Mesenchymal stem cell (in vitro differentiated cells and primary cell): ENCODE measurements around the gene MYO1D.
A peak's percentile ranks its signal among the peaks of the same experiment; 100 is the strongest.
"Not testable (repeated sequence)": the region's sequence is repeated elsewhere in the genome, so short reads cannot be mapped to it uniquely, and the experiment has no call there.

Experiments
- DNase-seq: peaks from one replicate; pipeline ENCODE4 v3.0.0-alpha.2; 2013
- H2AFZ ChIP-seq: one replicate; pipeline ENCODE4 v1.6.1; 2013; ENCODE audit warnings: low read depth, mild to moderate bottlenecking, control low read depth, inconsistent platforms, low read length, moderate library complexity
- H2AK5ac ChIP-seq: 2 replicates; pipeline ENCODE4 v1.6.1; 2013; ENCODE audit warnings: low read length, moderate library complexity, mild to moderate bottlenecking, inconsistent platforms; ENCODE audit not compliant: severe bottlenecking
- H2BK120ac ChIP-seq: one replicate; pipeline ENCODE4 v1.6.1; 2013; ENCODE audit warnings: low read depth, mild to moderate bottlenecking, inconsistent platforms, low read length, moderate library complexity
- H2BK12ac ChIP-seq, 2 experiments: one replicate each; pipeline ENCODE4 v1.6.1; 2013; ENCODE audit warnings: inconsistent platforms in 2 of 2, low read length in 2 of 2, mild to moderate bottlenecking in 2 of 2, moderate library complexity in 2 of 2, control low read depth in 1 of 2
- H2BK15ac ChIP-seq: one replicate; pipeline ENCODE4 v1.6.1; 2013; ENCODE audit warnings: mild to moderate bottlenecking, low read depth, inconsistent platforms; ENCODE audit not compliant: poor library complexity, severe bottlenecking
- H2BK5ac ChIP-seq: 2 replicates; pipeline ENCODE4 v1.6.1; 2013; ENCODE audit warnings: low read depth, mild to moderate bottlenecking, low read length, control low read depth, inconsistent platforms; ENCODE audit not compliant: poor library complexity, severe bottlenecking
- H3K14ac ChIP-seq, 2 experiments: one replicate each; pipeline ENCODE4 v1.6.1; 2013; ENCODE audit warnings: inconsistent platforms in 2 of 2, low read length in 2 of 2, control low read depth in 1 of 2, mild to moderate bottlenecking in 1 of 2, moderate library complexity in 1 of 2
- H3K18ac ChIP-seq, 2 experiments: one replicate each; pipeline ENCODE4 v1.6.1; 2013; ENCODE audit warnings: inconsistent platforms in 2 of 2, low read length in 2 of 2, control low read depth in 1 of 2, low read depth in 1 of 2, mild to moderate bottlenecking in 1 of 2
- H3K23ac ChIP-seq, 2 experiments: one replicate each; pipeline ENCODE4 v1.6.1; 2013; ENCODE audit warnings: inconsistent platforms in 2 of 2, low read length in 2 of 2, mild to moderate bottlenecking in 2 of 2, moderate library complexity in 2 of 2, control low read depth in 1 of 2
- H3K27ac ChIP-seq: 2 replicates; pipeline ENCODE4 v1.5.1; 2013; ENCODE audit warnings: mild to moderate bottlenecking, moderate library complexity, low read length, control low read depth, inconsistent platforms; ENCODE audit not compliant: poor library complexity, severe bottlenecking
- H3K27me3 ChIP-seq, 2 experiments: 2 replicates each; pipeline versions ENCODE4 v1.6.1 to v1.7.0; 2013; ENCODE audit warnings: low read length in 2 of 2, mild to moderate bottlenecking in 2 of 2, moderate library complexity in 2 of 2, control low read depth in 1 of 2, inconsistent platforms in 1 of 2; ENCODE audit not compliant: control insufficient read depth in 1 of 2, insufficient read depth in 1 of 2
- H3K36me3 ChIP-seq, 2 experiments: 2 replicates each; pipeline versions ENCODE4 v1.6.1 to v1.7.0; 2013; ENCODE audit warnings: low read length in 2 of 2, control low read depth in 1 of 2, inconsistent platforms in 1 of 2, low read depth in 1 of 2, mild to moderate bottlenecking in 1 of 2; ENCODE audit not compliant: insufficient read depth in 2 of 2, control insufficient read depth in 1 of 2
- H3K4ac ChIP-seq, 2 experiments: one replicate each; pipeline ENCODE4 v1.6.1; 2013; ENCODE audit warnings: inconsistent platforms in 2 of 2, low read length in 2 of 2, mild to moderate bottlenecking in 2 of 2, moderate library complexity in 2 of 2, control low read depth in 1 of 2, low read depth in 1 of 2
- H3K4me1 ChIP-seq: 2 replicates; pipeline ENCODE4 v1.6.1; 2013; ENCODE audit warnings: low read depth, low read length, control low read depth; ENCODE audit not compliant: control insufficient read depth, insufficient read depth
- H3K4me2 ChIP-seq: 2 replicates; pipeline ENCODE4 v1.6.1; 2013; ENCODE audit warnings: low read length, mild to moderate bottlenecking, inconsistent platforms; ENCODE audit not compliant: poor library complexity, severe bottlenecking
- H3K4me3 ChIP-seq, 2 experiments: 2 replicates each; pipeline versions ENCODE4 v1.5.1 to v1.7.0; 2013; ENCODE audit warnings: low read length in 2 of 2, mild to moderate bottlenecking in 2 of 2, control low read depth in 1 of 2, low read depth in 1 of 2; ENCODE audit not compliant: insufficient read depth in 1 of 2
- H3K79me1 ChIP-seq: replicated peaks from 2 replicates; pipeline ENCODE4 v1.6.1; 2013; ENCODE audit warnings: mild to moderate bottlenecking, control low read depth, low read length, inconsistent platforms; ENCODE audit not compliant: poor library complexity, severe bottlenecking
- H3K9ac ChIP-seq: 2 replicates; pipeline ENCODE4 v1.7.0; 2013; ENCODE audit warnings: mild to moderate bottlenecking, low read length, moderate library complexity
- H3K9me3 ChIP-seq: 2 replicates; pipeline ENCODE4 v1.7.0; 2013; ENCODE audit warnings: mild to moderate bottlenecking, low read length; ENCODE audit not compliant: control insufficient read depth
- H4K8ac ChIP-seq: one replicate; pipeline ENCODE4 v1.6.1; 2013; ENCODE audit warnings: inconsistent platforms, mild to moderate bottlenecking, low read length, moderate library complexity
- H4K91ac ChIP-seq: one replicate; pipeline ENCODE4 v1.6.1; 2013; ENCODE audit warnings: mild to moderate bottlenecking, low read length, inconsistent platforms
- WGBS: methylation state at CpG from one replicate; pipeline ENCODE4 v1.1.7; 2013; ENCODE audit warnings: mixed read lengths; 5-methylcytosine and 5-hydroxymethylcytosine counted together

The MYO1D gene

DNA sequence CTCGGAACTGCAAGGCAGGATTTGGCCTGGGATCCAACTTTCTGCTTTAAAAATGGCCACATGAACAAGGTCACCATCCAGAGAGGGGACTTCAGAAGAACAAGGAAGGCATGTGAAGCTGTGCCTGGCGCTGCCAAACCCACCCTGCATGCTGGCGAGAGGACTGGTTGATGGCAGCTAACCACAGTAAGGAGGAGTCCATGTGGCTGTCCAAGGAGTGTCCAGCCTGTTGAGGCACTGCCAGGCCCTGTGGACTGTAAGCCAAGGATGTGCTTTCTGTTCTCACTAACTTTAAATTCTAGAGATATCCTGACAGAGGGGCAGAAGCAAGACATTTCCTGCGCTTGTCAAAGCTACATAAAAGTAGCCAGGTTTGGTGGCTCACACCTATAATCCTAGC, 349.8 kb downstream of the MYO1D start:
- no peaks in the 10 kb centered on the region for H3K27me3 ChIP-seq
- H3K4me2 ChIP-seq: no peak overlapping the region
- no peak overlapping the region for H2BK15ac ChIP-seq
- peaks cover 0 to 24% of the 10 kb centered on the region in 2 experiments for H3K36me3 ChIP-seq
- H3K23ac ChIP-seq: no peak overlapping the region
- peaks cover 6% of the 10 kb centered on the region for H3K4me1 ChIP-seq
- no peak for DNase-seq
- no peak overlapping the region for H2BK120ac ChIP-seq
- no peak overlapping the region for H2BK5ac ChIP-seq
- no peak overlapping the region for H3K9ac ChIP-seq
- no peaks in the 10 kb centered on the region for H3K9me3 ChIP-seq
- no peak overlapping the region for H3K4me3 ChIP-seq
- no peak overlapping the region for H2AFZ ChIP-seq
- no peak overlapping the region for H3K27ac ChIP-seq
- 95% methylated on average over 4 of the region's 4 CpGs for WGBS
- H3K14ac ChIP-seq: no peak overlapping the region
- no peaks in the 10 kb centered on the region for H3K79me1 ChIP-seq
- no peak overlapping the region for H2AK5ac ChIP-seq
- H4K91ac ChIP-seq: no peak overlapping the region
- H4K8ac ChIP-seq: no peak overlapping the region
- H3K18ac ChIP-seq: peak overlapping the region; percentile 2 to 34
- no peak overlapping the region for H2BK12ac ChIP-seq
- no peak overlapping the region for H3K4ac ChIP-seq

DNA sequence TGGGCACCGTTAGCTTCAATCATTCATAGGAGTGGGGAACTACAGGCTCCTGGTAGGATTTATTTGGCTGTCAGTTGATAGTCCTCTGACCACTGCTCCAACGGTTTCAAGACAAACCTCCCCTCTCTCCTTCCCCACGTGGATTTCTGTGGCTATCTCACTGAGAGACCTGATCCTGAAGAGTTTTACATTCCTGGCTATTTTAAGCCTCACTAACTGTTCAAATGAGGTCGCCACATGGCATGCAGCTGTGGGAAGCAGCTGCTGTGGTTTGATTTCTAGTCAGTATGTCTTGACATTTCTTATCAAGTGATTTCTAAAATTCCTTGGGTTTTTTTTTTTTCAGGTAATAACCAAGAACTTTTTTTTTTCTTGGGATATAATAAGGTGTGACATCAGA, 351.8 kb downstream of the MYO1D start:
- H3K36me3 ChIP-seq: peaks cover 0 to 24% of the 10 kb centered on the region in 2 experiments
- no peaks in the 10 kb centered on the region for H3K27me3 ChIP-seq
- H2BK5ac ChIP-seq: no peak overlapping the region
- H3K79me1 ChIP-seq: no peaks in the 10 kb centered on the region
- no peaks in the 10 kb centered on the region for H3K9me3 ChIP-seq
- H3K9ac ChIP-seq: no peak overlapping the region
- DNase-seq: peak; percentile 65
- no peak overlapping the region for H3K4me3 ChIP-seq
- H4K8ac ChIP-seq: no peak overlapping the region
- H2BK120ac ChIP-seq: no peak overlapping the region
- H2BK15ac ChIP-seq: no peak overlapping the region
- H3K23ac ChIP-seq: no peak overlapping the region
- H2AK5ac ChIP-seq: no peak overlapping the region
- H3K27ac ChIP-seq: no peak overlapping the region
- H3K14ac ChIP-seq: no peak overlapping the region
- no peak overlapping the region for H2AFZ ChIP-seq
- WGBS: 0% methylated on average over 3 of the region's 4 CpGs
- H3K4ac ChIP-seq: no peak overlapping the region
- H2BK12ac ChIP-seq: no peak overlapping the region
- H4K91ac ChIP-seq: no peak overlapping the region
- H3K4me1 ChIP-seq: peaks cover 9% of the 10 kb centered on the region
- H3K18ac ChIP-seq: no peak overlapping the region
- no peak overlapping the region for H3K4me2 ChIP-seq

DNA sequence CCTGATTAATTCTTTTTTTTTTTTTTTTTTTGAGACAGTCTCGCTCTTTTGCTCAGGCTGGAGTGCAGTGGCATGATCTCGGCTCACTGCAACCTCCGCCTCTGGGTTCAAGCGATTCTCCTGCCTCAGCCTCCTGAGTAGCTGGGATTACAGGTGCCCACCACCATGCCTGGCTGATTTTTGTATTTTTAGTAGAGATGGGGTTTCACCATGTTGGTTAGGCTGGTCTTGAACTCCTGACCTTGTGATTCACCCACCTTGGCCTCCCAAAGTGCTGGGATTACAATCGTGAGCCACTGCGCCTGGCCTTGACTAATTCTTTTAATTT, 352.4 kb downstream of the MYO1D start:
- not testable (repeated sequence) for H2BK120ac ChIP-seq, H3K23ac ChIP-seq, H3K9ac ChIP-seq, H3K4me1 ChIP-seq, H3K4me2 ChIP-seq, H3K27me3 ChIP-seq, H3K9me3 ChIP-seq, H3K27ac ChIP-seq, H2BK15ac ChIP-seq, H3K79me1 ChIP-seq, H3K14ac ChIP-seq, H3K4ac ChIP-seq, H4K8ac ChIP-seq, H3K4me3 ChIP-seq, H3K18ac ChIP-seq, H2AK5ac ChIP-seq, H2BK5ac ChIP-seq, H2AFZ ChIP-seq, H4K91ac ChIP-seq, DNase-seq, H2BK12ac ChIP-seq
- WGBS: 92% methylated on average over 5 of the region's 6 CpGs
- H3K36me3 ChIP-seq: peaks cover 0 to 18% of the 10 kb centered on the region in 2 experiments

DNA sequence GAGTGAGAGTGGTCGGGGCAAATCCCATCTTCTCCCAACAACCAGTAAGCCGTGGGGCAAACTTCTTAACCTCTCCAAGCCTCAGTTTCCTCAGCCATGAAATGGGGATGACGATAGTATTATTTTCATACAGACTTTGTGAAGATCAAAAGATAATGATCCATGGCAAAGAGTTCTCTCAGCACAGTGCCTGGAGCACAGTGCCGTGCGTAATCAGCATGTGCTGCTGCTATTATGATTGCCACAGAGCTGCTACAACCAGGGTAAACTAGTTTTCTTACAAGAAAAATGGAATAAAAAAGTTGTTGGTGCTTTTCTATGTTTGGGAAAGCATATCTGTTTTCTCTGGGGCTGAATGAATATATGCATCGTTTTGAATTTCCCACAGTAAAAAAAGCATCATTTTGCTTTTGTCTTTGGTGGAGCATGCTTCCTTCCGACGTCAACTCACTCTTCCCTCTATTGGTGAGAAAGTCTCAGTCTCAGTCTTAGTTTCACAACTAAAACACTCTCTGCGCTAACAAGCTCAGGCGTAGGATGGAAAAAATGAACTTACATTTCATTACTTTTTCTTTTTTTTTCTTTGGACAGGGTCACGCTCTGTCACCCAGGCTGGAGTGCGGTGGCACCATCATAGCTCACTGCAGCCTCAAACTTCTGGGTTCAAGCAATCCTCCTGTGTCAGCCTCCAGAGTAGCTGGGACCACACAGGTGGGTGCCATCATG, 352.9 kb downstream of the MYO1D start:
- no peak overlapping the region for H2BK120ac ChIP-seq
- no peak overlapping the region for H2BK12ac ChIP-seq
- no peak overlapping the region for H3K9ac ChIP-seq
- H3K4me3 ChIP-seq: no peak overlapping the region
- H3K4me2 ChIP-seq: no peak overlapping the region
- H3K9me3 ChIP-seq: no peaks in the 10 kb centered on the region
- H3K36me3 ChIP-seq: peaks cover 0 to 15% of the 10 kb centered on the region in 2 experiments
- H3K23ac ChIP-seq: no peak overlapping the region
- no peaks in the 10 kb centered on the region for H3K79me1 ChIP-seq
- no peak for DNase-seq
- peaks cover 12% of the 10 kb centered on the region for H3K4me1 ChIP-seq
- H4K8ac ChIP-seq: no peak overlapping the region
- no peak overlapping the region for H3K27ac ChIP-seq
- 91% methylated on average over 10 of the region's 12 CpGs for WGBS
- no peak overlapping the region for H2BK5ac ChIP-seq
- no peak overlapping the region for H2AK5ac ChIP-seq
- no peak overlapping the region for H2AFZ ChIP-seq
- H2BK15ac ChIP-seq: no peak overlapping the region
- no peaks in the 10 kb centered on the region for H3K27me3 ChIP-seq
- H3K4ac ChIP-seq: no peak overlapping the region
- no peak overlapping the region for H3K14ac ChIP-seq
- no peak overlapping the region for H3K18ac ChIP-seq
- no peak overlapping the region for H4K91ac ChIP-seq
